GM19324 (cell line): Measurements from ENCODE around the gene TBC1D1.
A peak's percentile ranks its signal among the peaks of the same experiment; 100 is the strongest.

Source experiments
- ATAC-seq: cut with Tn5 transposase; IDR thresholded peaks from one replicate; pipeline ENCODE4 v1.9.1; 2021; ENCODE audit warnings: mild to moderate bottlenecking, moderate library complexity; ENCODE audit not compliant: unreplicated experiment, low FRiP score

The TBC1D1 gene

GRCh38 chr4:38091636-38092035 lies 200.8 kb downstream of the TBC1D1 start:
- no peak for ATAC-seq

GRCh38 chr4:38092701-38093100 lies 201.8 kb downstream of the TBC1D1 start:
- ATAC-seq: no peak

GRCh38 chr4:38094419-38094818 lies 203.5 kb downstream of the TBC1D1 start:
- ATAC-seq: no peak

- no peak for ATAC-seq
These were observed 204.8 kb downstream of the TBC1D1 start for GRCh38 chr4:38095691-38096090.

- no peak for ATAC-seq
These were observed 206.9 kb downstream of the TBC1D1 start for GRCh38 chr4:38097818-38098217.

- no peak for ATAC-seq
These were observed 208.2 kb downstream of the TBC1D1 start for GRCh38 chr4:38099020-38099600.

- ATAC-seq: no peak
These were observed 209.1 kb downstream of the TBC1D1 start for GRCh38 chr4:38099908-38100407.

GRCh38 chr4:38100474-38101255 lies 209.8 kb downstream of the TBC1D1 start:
- no peak for ATAC-seq

- no peak for ATAC-seq
These were observed 210.7 kb downstream of the TBC1D1 start for GRCh38 chr4:38101563-38101962.

- no peak for ATAC-seq
These were observed 212.2 kb downstream of the TBC1D1 start for GRCh38 chr4:38102957-38103588.

GRCh38 chr4:38105475-38106220 lies 214.8 kb downstream of the TBC1D1 start:
- ATAC-seq: peak; percentile 91

- no peak for ATAC-seq
These were observed 215.4 kb downstream of the TBC1D1 start for GRCh38 chr4:38106311-38106710.

GRCh38 chr4:38106886-38107514 lies 216.1 kb downstream of the TBC1D1 start:
- no peak for ATAC-seq

GRCh38 chr4:38107818-38108217 lies 216.9 kb downstream of the TBC1D1 start:
- no peak for ATAC-seq

- no peak for ATAC-seq
These were observed 218.5 kb downstream of the TBC1D1 start for GRCh38 chr4:38109370-38109769.

- no peak for ATAC-seq
These were observed 219.0 kb downstream of the TBC1D1 start for GRCh38 chr4:38109896-38110295.

GRCh38 chr4:38111024-38111423 lies 220.1 kb downstream of the TBC1D1 start:
- ATAC-seq: no peak

- no peak for ATAC-seq
These were observed 220.8 kb downstream of the TBC1D1 start for GRCh38 chr4:38111717-38112116.

GRCh38 chr4:38113132-38113531 lies 222.2 kb downstream of the TBC1D1 start:
- ATAC-seq: no peak

GRCh38 chr4:38113551-38113950 lies 222.7 kb downstream of the TBC1D1 start:
- ATAC-seq: no peak
